Iris pigment epithelial cell (primary cell): ENCODE results near the gene PPM1H.

Experiments used
- DNase-seq: peaks from one replicate; pipeline ENCODE4 v3.0.0-alpha.2; 2011; ENCODE audit warnings: low read depth

PPM1H gene

GRCh38 chr12:62603061-62603810 lies 331.7 kb downstream of the PPM1H start:
- peak; percentile 86 for DNase-seq

DNA sequence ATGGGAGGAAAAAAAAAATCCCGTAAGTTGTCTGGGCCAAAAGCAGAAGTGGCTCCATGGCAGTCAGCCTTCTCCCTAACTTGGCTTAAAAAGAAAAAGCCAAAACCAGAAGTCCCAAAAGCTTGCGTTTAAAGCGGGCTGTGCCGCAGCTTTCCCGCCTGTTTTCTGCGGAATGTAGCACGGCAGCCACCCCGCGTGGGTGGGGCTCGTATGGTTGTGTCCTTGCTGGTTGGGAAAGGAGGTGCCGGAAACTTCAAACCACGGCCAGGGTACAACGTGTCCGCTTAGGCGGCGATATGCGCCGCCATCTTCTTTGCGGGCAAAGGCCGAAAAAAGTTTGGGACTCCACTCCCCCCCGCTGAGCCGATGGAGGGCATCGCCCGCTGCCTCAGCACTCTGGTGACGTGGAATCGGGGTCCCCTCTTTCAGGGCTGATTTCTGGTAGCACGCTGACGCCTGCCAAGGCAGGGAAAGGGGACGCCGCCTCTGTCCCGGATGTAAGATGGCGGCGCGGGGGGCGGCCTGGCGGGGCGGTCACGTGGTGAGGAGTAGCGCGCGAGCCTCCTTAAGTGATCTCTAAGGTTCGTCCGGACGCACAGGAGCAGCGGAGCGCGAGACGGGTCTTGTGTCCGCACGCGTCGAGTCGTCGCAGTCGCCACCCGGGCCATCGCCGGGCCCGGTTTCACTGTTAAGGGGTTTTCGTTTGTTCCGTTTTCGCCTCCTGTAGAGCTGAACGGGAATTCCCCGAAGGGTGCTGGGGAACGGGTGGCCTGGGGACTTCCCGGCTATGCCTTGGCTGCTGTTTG lies 332.5 kb downstream of the PPM1H start:
- peak; percentile 88 for DNase-seq

- no peak for DNase-seq
These were observed 333.2 kb downstream of the PPM1H start for GRCh38 chr12:62601765-62602164.

DNA sequence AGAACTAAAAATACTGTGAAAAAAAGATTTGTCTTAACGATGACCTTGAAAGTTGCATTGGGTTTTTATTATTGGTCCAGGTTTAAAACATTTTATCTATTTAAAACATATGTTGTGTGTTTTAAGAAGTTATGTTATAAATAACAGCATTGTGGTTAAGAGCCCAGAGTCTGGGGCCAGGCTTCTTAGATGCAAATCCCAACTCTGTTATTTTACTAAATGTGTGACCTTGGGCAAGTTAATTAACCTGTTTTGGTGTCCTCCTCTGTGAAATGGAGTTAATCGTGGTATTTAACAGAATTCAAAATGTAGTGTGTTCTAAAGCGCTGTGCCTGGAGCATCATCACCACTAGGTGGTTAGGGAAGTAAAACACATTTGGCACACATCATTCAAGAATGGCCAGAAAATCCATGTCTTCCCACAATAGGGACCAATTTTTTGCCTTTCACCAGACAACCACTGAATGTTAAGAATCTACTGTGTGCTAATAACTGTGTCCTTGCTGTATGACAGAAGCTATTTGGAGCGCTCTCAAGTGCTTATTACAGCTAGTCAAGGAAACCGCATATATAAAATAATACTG lies 335.0 kb downstream of the PPM1H start:
- no peak for DNase-seq

DNA sequence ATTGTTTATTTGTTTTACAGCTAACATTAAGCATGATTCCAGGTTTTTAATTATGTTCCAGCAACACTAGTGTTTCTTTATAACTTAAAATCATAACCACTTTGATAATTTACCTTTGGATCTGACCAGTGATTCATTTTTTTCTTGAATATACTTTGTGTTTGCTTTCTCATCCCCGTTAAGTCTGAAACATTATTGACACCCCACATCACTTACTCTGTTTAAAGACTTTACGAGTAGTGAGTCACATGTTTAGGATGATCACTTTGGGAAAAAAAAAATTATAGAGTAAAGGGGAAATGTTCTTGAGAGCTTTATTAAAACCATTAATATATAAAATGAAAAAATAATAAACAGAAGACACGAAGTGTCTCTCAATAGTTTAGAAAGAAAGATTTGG lies 336.1 kb downstream of the PPM1H start:
- DNase-seq: no peak

DNA sequence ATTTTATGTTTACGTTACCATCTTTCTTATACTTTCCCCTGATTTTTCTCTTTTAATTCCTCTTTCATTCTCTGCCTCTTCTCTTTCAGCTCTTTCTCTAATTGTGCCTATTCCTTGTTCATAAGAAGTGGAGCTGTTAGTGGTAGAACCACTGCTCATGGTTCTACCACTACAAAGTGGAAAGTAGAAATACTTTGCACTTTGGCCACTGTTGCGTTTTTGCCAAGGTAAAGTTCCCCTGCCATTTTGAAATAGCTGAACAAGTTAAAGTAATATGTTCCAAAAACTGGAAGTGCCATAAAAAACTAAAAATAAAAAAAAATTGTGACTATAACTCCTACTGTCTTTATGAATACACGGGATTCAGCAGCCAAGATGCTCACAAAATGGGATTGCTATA lies 337.7 kb downstream of the PPM1H start:
- DNase-seq: no peak
